Mononuclear cell (primary cell): ENCODE data around the gene ERBB4. TPM values are rescaled to one million over a fixed set of nuclear protein-coding genes. Genes with fewer than 3 reads are reported as not detected.

Source experiments
- H3K27me3 ChIP-seq: 2 replicates; pipeline ENCODE4 v1.6.0; 2011; ENCODE audit warnings: low read length, control low read depth; ENCODE audit not compliant: insufficient read depth
- H3K4me1 ChIP-seq: 2 replicates; pipeline ENCODE4 v1.5.1; 2011; ENCODE audit warnings: mild to moderate bottlenecking, low read length, control low read depth; ENCODE audit not compliant: insufficient read depth
- H3K4me3 ChIP-seq: 2 replicates; pipeline ENCODE4 v1.5.1; 2011; ENCODE audit warnings: mild to moderate bottlenecking, low read length, moderate library complexity
- H3K9me3 ChIP-seq: 2 replicates; pipeline ENCODE4 v1.5.1; 2011; ENCODE audit warnings: low read depth, mild to moderate bottlenecking, control low read depth, low read length
- total RNA-seq: library from RNA; depleted of rRNA; stranded (reverse); fragments of >200 nt; gene quantifications from one replicate; pipeline ENCODE4 v1.2.3, GENCODE V29; 2012

The ERBB4 gene
- total RNA-seq, 1 donor, result not detected

- no peaks in the 10 kb centered on the region for H3K9me3 ChIP-seq
- no peak overlapping the region for H3K4me3 ChIP-seq
- H3K4me1 ChIP-seq, result no peaks in the 10 kb centered on the region
- no peaks in the 10 kb centered on the region for H3K27me3 ChIP-seq
These were observed 200.9 kb downstream of the ERBB4 start for GRCh38 chr2:212337486-212338343.

GRCh38 chr2:212337036-212337435 is 201.6 kb downstream of the ERBB4 start:
- Histone ChIP-seq H3K4me3 (no peak overlapping the region), H3K27me3 (no peaks in the 10 kb centered on the region), H3K9me3 (no peaks in the 10 kb centered on the region), H3K4me1 (no peaks in the 10 kb centered on the region)

GRCh38 chr2:212330263-212330662 is 208.3 kb downstream of the ERBB4 start:
- Histone ChIP-seq H3K4me1 (no peaks in the 10 kb centered on the region), H3K9me3 (no peaks in the 10 kb centered on the region), H3K27me3 (no peaks in the 10 kb centered on the region), H3K4me3 (no peak overlapping the region)

DNA sequence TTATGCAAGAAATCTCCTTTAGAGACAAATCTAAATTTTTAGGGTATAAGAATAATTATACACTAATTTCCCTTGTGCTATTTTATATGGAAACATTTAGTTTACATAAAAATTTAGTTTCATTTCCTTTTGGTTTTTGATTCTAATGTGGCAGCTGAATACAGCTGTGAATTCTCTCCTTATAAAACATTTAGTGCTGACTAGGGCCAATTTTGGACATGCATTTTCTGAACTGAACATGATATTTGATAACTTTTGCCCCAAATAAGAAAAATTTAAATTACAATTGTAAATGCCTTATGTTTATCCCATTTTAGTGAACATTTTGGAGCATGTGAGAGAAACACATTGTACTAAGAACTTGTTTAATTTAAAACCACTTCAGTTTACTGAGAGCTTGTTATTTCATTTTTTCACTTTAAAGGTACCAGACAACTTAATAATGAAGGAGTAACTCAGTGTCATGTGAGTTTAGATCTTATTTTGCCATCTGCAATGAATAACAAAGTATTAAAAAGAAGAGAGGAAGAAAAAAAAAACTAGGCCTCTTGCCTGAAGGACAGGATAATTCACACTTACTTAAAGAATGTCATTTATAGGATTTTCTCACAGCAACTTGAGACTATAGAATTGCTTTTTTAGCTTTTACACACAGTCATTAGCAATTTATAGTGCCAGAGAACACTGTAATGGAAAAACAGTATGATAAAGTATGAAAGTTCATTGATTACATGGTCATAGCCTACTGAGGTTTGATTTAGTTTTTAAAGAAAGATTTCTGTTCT is 209.7 kb downstream of the ERBB4 start:
- no peaks in the 10 kb centered on the region for H3K9me3 ChIP-seq
- no peak overlapping the region for H3K4me3 ChIP-seq
- no peaks in the 10 kb centered on the region for H3K4me1 ChIP-seq
- H3K27me3 ChIP-seq, result no peaks in the 10 kb centered on the region

GRCh38 chr2:212328136-212328535 is 210.5 kb downstream of the ERBB4 start:
- no peaks in the 10 kb centered on the region for H3K9me3 ChIP-seq
- H3K4me3 ChIP-seq, result no peak overlapping the region
- no peaks in the 10 kb centered on the region for H3K27me3 ChIP-seq
- H3K4me1 ChIP-seq, result no peaks in the 10 kb centered on the region

DNA sequence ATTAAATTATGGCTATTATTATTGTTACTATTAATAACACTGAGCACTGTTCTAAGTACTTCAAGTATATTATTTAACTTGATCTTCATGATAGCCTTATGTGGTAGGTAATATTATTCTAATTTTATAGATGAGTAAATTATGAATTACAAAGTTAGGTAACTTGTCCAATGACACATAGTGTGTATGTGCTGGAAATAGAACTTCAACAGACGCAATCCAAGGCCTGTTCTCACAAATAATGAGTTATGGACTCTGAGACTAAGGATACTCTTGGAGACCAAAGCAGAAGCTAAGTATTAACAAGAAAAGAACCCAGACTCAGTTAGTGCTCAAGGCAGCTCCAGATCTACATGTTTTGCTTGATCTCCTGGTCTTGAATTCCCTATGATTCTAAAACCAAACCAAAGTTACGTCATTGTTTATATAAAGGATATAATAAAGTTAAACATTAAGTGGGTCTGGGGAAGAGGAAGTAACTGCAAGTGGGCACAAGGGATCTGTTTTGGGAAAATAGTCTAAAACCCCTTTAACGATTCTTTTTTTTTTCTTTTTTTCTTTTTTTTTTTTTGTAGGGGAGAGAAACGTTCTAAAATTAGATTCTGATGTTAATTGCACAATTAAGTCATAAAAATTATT is 211.3 kb downstream of the ERBB4 start:
- Histone ChIP-seq H3K4me3 (no peak overlapping the region), H3K4me1 (no peaks in the 10 kb centered on the region), H3K27me3 (no peaks in the 10 kb centered on the region)

GRCh38 chr2:212318636-212319035 is 220.0 kb downstream of the ERBB4 start:
- Histone ChIP-seq H3K9me3 (no peaks in the 10 kb centered on the region), H3K4me1 (no peaks in the 10 kb centered on the region), H3K4me3 (no peak overlapping the region), H3K27me3 (no peaks in the 10 kb centered on the region)

More for the DNA sequence above, 211.3 kb downstream of the ERBB4 start:
- no peaks in the 10 kb centered on the region for H3K9me3 ChIP-seq

- Histone ChIP-seq H3K4me3 (no peak overlapping the region), H3K9me3 (no peaks in the 10 kb centered on the region), H3K27me3 (no peaks in the 10 kb centered on the region), H3K4me1 (no peaks in the 10 kb centered on the region)
These were observed 223.9 kb downstream of the ERBB4 start for GRCh38 chr2:212314680-212315079.

DNA sequence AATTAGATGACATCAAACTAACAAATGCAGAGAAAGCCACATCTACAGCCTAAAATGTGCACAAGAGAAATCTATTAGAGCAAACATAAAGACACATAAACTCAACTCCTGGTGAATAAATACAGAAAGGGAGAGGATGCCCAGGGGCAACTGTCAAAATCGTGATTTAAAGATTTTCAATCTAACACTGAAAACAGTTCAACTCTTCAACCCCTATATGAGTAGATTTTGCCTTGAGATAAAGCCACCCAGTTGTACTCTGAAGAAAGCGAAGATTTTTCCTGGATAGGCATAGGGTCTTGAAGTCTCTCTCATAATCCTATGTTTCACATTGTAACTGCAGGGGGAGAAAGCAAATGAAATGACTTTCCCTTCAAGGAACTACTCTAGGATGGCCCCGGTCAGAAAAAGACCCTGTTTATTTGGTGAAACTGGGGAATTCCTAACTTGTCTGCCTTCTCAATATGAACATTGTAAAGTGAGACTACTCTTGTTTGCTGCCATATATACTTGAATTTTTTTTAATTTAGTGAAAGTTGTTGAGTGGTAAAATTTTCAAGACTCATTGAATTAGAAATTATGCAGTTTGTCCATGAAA is 226.7 kb downstream of the ERBB4 start:
- H3K27me3 ChIP-seq, result no peaks in the 10 kb centered on the region
- H3K4me3 ChIP-seq, result no peak overlapping the region
- H3K4me1 ChIP-seq, result no peaks in the 10 kb centered on the region
- no peaks in the 10 kb centered on the region for H3K9me3 ChIP-seq

GRCh38 chr2:212299943-212300342 is 238.7 kb downstream of the ERBB4 start:
- Histone ChIP-seq H3K27me3 (no peaks in the 10 kb centered on the region), H3K4me1 (no peaks in the 10 kb centered on the region), H3K4me3 (no peak overlapping the region), H3K9me3 (no peaks in the 10 kb centered on the region)

DNA sequence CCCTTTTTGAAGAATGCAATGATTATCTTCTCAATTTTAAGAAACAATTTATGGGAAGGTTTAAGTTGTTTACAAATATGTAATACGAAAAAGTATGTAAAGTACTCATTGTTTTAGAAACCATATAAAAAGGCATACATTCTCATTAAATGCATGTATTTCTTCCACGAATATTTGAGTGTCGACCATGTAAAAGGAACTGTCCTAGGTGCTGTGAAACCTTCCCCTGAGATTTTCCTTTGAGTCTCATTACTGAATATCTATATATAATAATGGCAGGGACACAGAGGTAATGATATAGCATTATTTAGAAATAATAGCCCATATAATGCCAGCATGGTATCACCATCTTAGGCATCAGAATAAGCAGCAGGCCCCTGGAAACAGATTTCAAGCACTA is 239.3 kb downstream of the ERBB4 start:
- Histone ChIP-seq H3K27me3 (no peaks in the 10 kb centered on the region), H3K9me3 (no peaks in the 10 kb centered on the region), H3K4me3 (no peak overlapping the region)

GRCh38 chr2:212295571-212295970 is 243.0 kb downstream of the ERBB4 start:
- Histone ChIP-seq H3K9me3 (no peaks in the 10 kb centered on the region), H3K4me1 (no peaks in the 10 kb centered on the region), H3K4me3 (no peak overlapping the region), H3K27me3 (no peaks in the 10 kb centered on the region)

More for the DNA sequence above, 239.3 kb downstream of the ERBB4 start:
- H3K4me1 ChIP-seq, result no peaks in the 10 kb centered on the region

DNA sequence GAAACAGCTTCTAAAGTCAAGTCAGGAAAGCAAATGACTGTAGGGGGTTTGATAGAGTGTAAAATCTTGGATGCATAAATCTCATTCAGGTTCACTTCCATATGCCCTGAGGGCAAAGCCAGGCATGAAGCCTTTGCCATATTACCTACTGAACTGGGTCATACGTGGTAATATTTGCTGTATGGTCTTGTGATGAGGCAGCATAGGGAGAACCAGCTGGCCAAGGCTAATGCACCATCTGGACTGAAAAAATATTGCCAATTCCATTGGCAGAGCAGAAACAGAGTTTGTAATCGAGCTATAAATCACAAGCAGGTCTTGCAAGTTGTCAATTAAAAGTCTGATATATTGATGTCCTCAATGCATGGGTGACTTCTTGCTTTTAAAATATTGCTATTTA is 243.8 kb downstream of the ERBB4 start:
- Histone ChIP-seq H3K9me3 (no peaks in the 10 kb centered on the region), H3K4me3 (no peak overlapping the region), H3K4me1 (no peaks in the 10 kb centered on the region), H3K27me3 (no peaks in the 10 kb centered on the region)

GRCh38 chr2:212289301-212289700 is 249.3 kb downstream of the ERBB4 start:
- no peaks in the 10 kb centered on the region for H3K4me1 ChIP-seq
- H3K4me3 ChIP-seq, result no peak overlapping the region
- no peaks in the 10 kb centered on the region for H3K27me3 ChIP-seq
- H3K9me3 ChIP-seq, result no peaks in the 10 kb centered on the region

DNA sequence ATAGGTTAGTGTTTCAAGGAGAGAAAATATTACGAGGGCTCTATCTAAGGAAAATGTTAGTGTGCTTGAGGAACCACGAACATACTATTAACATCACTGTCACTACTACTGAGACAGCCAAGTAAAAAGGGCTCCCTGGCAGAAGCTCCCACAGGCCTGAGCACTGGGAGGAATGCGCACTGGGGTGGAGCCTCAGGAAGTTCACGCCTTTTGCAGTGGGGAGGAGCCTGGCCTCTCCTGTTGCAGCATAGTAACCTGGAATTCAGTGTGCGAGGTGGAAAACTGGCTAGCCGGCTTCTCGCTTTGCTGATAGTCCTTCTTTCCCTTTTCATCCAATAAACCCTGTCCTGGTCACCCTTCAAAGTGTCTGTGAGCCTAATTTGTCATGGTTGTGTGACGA is 250.3 kb downstream of the ERBB4 start:
- Histone ChIP-seq H3K9me3 (no peaks in the 10 kb centered on the region), H3K4me1 (no peaks in the 10 kb centered on the region), H3K4me3 (no peak overlapping the region), H3K27me3 (no peaks in the 10 kb centered on the region)
